Heart left ventricle (tissue), 16 donors: Measurements from ENCODE around the gene BCL2L13. TPM values are rescaled to one million over a fixed set of nuclear protein-coding genes. Genes with fewer than 3 reads are reported as not detected.

ENCODE experiments used
- ATAC-seq, 4 donors: fragments of 200-7000 bp; cut with Tn5 transposase; one replicate each; pipeline ENCODE4 v1.9.1; 2020 to 2022; ENCODE audit warnings: moderate library complexity in 4 of 4, mild to moderate bottlenecking in 3 of 4, moderate number of reproducible peaks in 1 of 4
- DNase-seq, 5 donors: peaks; one replicate each; pipeline ENCODE4 v3.0.0-alpha.2; 2020
- H3K27ac ChIP-seq, 12 donors: fragments of 200-600 bp; sonication (generic) in 4 of 12; one replicate each; pipeline versions ENCODE4 v1.5.0 to v1.8.0; 2016 to 2022; ENCODE audit warnings: mild to moderate bottlenecking in 2 of 12
- H3K27me3 ChIP-seq, 9 donors: fragments of 200-600 bp; sonication (generic) in 2 of 9; one replicate each; pipeline versions ENCODE4 v1.5.1 to v1.8.0; 2016 to 2022; ENCODE audit warnings: mild to moderate bottlenecking in 3 of 9
- H3K36me3 ChIP-seq, 9 donors: fragments of 200-600 bp; sonication (generic) in 2 of 9; one replicate each; pipeline versions ENCODE4 v1.5.0 to v1.8.0; 2018 to 2022; ENCODE audit warnings: mild to moderate bottlenecking in 2 of 9
- H3K4me1 ChIP-seq, 12 donors: fragments of 200-600 bp; sonication (generic) in 4 of 12; one replicate each; pipeline versions ENCODE4 v1.5.0 to v1.8.0; 2016 to 2022; ENCODE audit warnings: mild to moderate bottlenecking in 3 of 12
- H3K4me3 ChIP-seq, 12 donors: fragments of 200-600 bp; sonication (generic) in 4 of 12; one replicate each; pipeline versions ENCODE4 v1.5.0 to v1.8.0; 2017 to 2022; ENCODE audit warnings: mild to moderate bottlenecking in 9 of 12, moderate library complexity in 4 of 12
- H3K9me3 ChIP-seq, 12 donors: fragments of 200-600 bp; sonication (generic) in 4 of 12; one replicate each; pipeline versions ENCODE4 v1.5.0 to v1.8.0; 2016 to 2022; ENCODE audit warnings: mild to moderate bottlenecking in 1 of 12
- CTCF ChIP-seq, 12 donors: fragments of 200-600 bp; sonication (generic) in 4 of 12; IDR thresholded peaks; one replicate each; pipeline versions ENCODE4 v1.5.0 to v1.8.0; 2018 to 2022; ENCODE audit warnings: antibody characterized with exemption in 12 of 12, mild to moderate bottlenecking in 5 of 12
- POLR2A ChIP-seq, 2 donors: fragments of 450-650 bp; IDR thresholded peaks; one replicate each; pipeline ENCODE4 v1.6.1; 2017; ENCODE audit warnings: antibody characterized with exemption in 2 of 2, mild to moderate bottlenecking in 2 of 2, moderate library complexity in 2 of 2
- WGBS, 4 donors: extraction: QIAGEN DNeasy Blood & Tissue Kit in 2 of 4; methylation state at CpG; one replicate each; pipeline versions ENCODE4 v1.1.5 to v1.1.7; 2013 to 2018; 5-methylcytosine and 5-hydroxymethylcytosine counted together
- intact Hi-C, 10 donors: fragments of 100-400 bp; cut with DNase I; formaldehyde crosslinking; loops; one replicate each; pipeline versions ENCODE4 v1.11.1 to v1.14.2; 2022
- microRNA-seq, 4 donors: library from miRNA; unstranded; fragments of <30 nt; microRNA quantifications; one replicate each; pipeline versions ENCODE4 to v1.2.0, GENCODE V29; 2017 to 2020
- polyA plus RNA-seq, 2 donors: library from polyadenylated mRNA; stranded (reverse); fragments of 200-250 nt; gene quantifications; one replicate each; pipeline ENCODE4 v1.2.3, GENCODE V29; 2013
- total RNA-seq, 9 donors: library from RNA; depleted of rRNA in 2 of 9; stranded (reverse); fragments of >200 nt in 2 of 9; fragmentation: NEBNext Ultra II Directional in 3 of 9; extraction: Animal tissue kit (Norgen Biotek cat#: 25700) in 3 of 9; gene quantifications; one replicate each; pipeline versions ENCODE4 v1.1.0 to v1.2.4, GENCODE V29; 2016 to 2023
- donor health status: ischemic (EF 13 %, LVEDD 7.1; RV severe dilation, severe dysfunction).
- donor health status: healthy with polysubstance abuse.
- donor health status: DM: no; HTN: yes; CAD: no.
- donor health status: DM: no; HTN: no; CAD: no.
- donor health status: ischemic (EF 25% LVEDD 6.9; RV normal size, moderate dysfunction).
- donor health status: ischemic (EF 25% LVEDD 5.7; RV mildly dilated, moderate dysfunction).
- donor health status: healthy.
- donor health status: DM: yes; HTN: yes; CAD: no.
- donor health status: ischemic (EF 35%, LVEDD 5.7; RV mildly dilated, moderate dysfunction).
- donor health status: nonischemic (EF 11% LVEDD 7.7; RV severe dilation, severe dysfunction).
- donor health status: DM: yes; HTN: yes; CAD: no.
- donor health status: PGD.
- donor health status: ischemic (EF 29% LVEDD 5.4; RV normal size, mild dysfunction).
- donor health status: nonischemic (EF 23%, LVEDD 6.1; RV moderate dilation, normal function).

The BCL2L13 gene
- total and polyA plus RNA-seq, 11 donors = 46.3 to 187 (median 89.6) TPM

DNA sequence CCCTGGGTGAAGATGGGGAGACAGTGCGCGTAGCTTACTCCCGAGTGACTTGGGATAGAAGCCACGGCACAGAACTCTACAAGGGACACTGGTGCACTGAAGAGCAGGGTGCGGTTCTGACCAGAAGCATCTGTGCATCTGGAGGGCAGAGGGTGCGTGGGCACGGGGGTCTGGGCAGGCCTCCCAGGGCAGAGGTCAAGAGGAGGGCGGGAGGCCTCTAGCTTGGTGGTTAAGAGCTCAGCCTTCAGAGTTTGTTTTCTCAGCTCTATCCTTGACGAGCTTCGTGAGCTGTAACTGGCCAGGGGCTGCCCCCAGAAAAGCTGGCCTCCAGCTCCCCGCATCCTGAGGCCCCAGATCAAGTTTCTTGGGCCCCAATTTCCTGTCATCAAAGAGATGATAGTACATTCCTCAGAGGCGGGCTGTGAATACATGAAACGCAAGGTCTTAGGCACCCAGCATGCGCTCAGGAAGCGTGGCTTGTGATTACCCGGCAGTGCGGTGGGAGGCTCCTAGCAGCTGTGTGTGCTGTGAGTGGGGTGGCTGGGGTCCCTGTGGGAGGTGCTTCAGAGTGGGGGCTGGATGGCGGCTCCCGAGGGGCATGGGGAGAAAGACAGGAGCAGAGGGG, 141.7 kb downstream of the BCL2L13 start:
- H3K4me3 ChIP-seq = no peak overlapping the region
- no peaks in the 10 kb centered on the region for H3K36me3 ChIP-seq
- TF ChIP-seq CTCF (IDR thresholded peaks at IDR 0.05) (no peak), POLR2A (IDR thresholded peaks at IDR 0.05) (no peak)
- peaks cover 0 to 53% (median 7%) of the 10 kb centered on the region in 12 donors for H3K4me1 ChIP-seq
- intact Hi-C loops = loop anchor here in 2 of 10 donors (10.0 kb wide), 2 partner anchors 215 to 605 kb away; partner anchors contain the start of gene SLC25A18 (in 1 of the 2)
- 86 to 92% (median 87%) methylated on average over 17 to 19 of the region's 19 CpGs for WGBS, 4 donors
- no peaks in the 10 kb centered on the region for H3K27me3 ChIP-seq
- ATAC-seq (no peak), DNase-seq (peak in 1 of 5 donors; percentile 52)
- H3K9me3 ChIP-seq = no peaks in the 10 kb centered on the region
- no peak overlapping the region for H3K27ac ChIP-seq

Small RNA genes lying within 50 kb of the gene (microRNA-seq; reads per million reads assigned to microRNA genes)
- gene MIR3198-1 = 0 reads per million in 4 donors

Other genes with a start within 250 kb of the BCL2L13 start
- 10 to 100 TPM in 1 of 9 donors, 1 to 10 TPM in 4, under 1 TPM in 4; 0.27 to 10.2 (median 1.7) TPM for gene SLC25A18, start 75.3 kb upstream of the BCL2L13 start, total RNA-seq
- gene SLC25A18, start 75.3 kb upstream of the BCL2L13 start, polyA plus RNA-seq = 1 to 10 TPM; 2.4 to 2.6 TPM
- gene ATP6V1E1, start 10.0 kb upstream of the BCL2L13 start, total RNA-seq = 100 to 1,000 TPM; 188 to 293 (median 222) TPM
- gene ATP6V1E1, start 10.0 kb upstream of the BCL2L13 start, polyA plus RNA-seq = 100 to 1,000 TPM; 126 to 333 TPM
- gene BID, start 135.7 kb downstream of the BCL2L13 start, total RNA-seq = 10 to 100 TPM in 7 of 9 donors, 1 to 10 TPM in 2; 7.8 to 27.8 (median 15.8) TPM
- gene BID, start 135.7 kb downstream of the BCL2L13 start, polyA plus RNA-seq = 10 to 100 TPM; 24.6 to 59.2 TPM